H1 (cell line): ENCODE data around the gene KRT77. TPM values are rescaled to one million over a fixed set of nuclear protein-coding genes. Genes with fewer than 3 reads are reported as not detected.

ENCODE experiments used
- CTCF ChIA-PET: fragments of 300-600 bp; sonication (Branson Sonifier 250); formaldehyde crosslinking; loops from one replicate; lab custom pipeline; 2021; ENCODE audit not compliant: partially characterized antibody; lab: Charles Lee
- POLR2A ChIA-PET: fragments of 300-600 bp; sonication (Branson Sonifier 250); formaldehyde crosslinking; loops from one replicate; lab custom pipeline; 2021; ENCODE audit warnings: inconsistent platforms; ENCODE audit not compliant: partially characterized antibody; lab: Charles Lee
- DNase-seq, 2 experiments: peaks; one replicate each; pipeline versions ENCODE4 v3.0.0 to v3.0.0-alpha.2; 2010 to 2022; ENCODE audit warnings: low spot score in 2 of 2, low read depth in 1 of 2, mixed read lengths in 1 of 2
- FAIRE-seq: peaks from 2 replicates; lab custom pipeline; 2011; peaks lifted over from hg19 to GRCh38; lab: Jason Lieb, UNC
- H2AFZ ChIP-seq: 2 replicates; pipeline ENCODE4 v1.8.1; 2012; ENCODE audit warnings: low read length, inconsistent platforms
- H2AK5ac ChIP-seq: 2 replicates; pipeline ENCODE4 v1.6.1; 2013; ENCODE audit warnings: low read depth, low read length
- H2BK120ac ChIP-seq: replicated peaks from 2 replicates; pipeline ENCODE3; 2013; ENCODE audit warnings: low read depth, low read length, inconsistent platforms
- H2BK12ac ChIP-seq: 2 replicates; pipeline ENCODE4 v1.6.1; 2013; ENCODE audit warnings: low read depth, low read length
- H2BK15ac ChIP-seq: 2 replicates; pipeline ENCODE4 v1.6.1; 2013; ENCODE audit warnings: low read length
- H2BK20ac ChIP-seq: 2 replicates; pipeline ENCODE4 v1.6.1; 2013; ENCODE audit warnings: low read length
- H2BK5ac ChIP-seq: 2 replicates; pipeline ENCODE4 v1.6.1; 2013; ENCODE audit warnings: low read depth, low read length
- H3K14ac ChIP-seq: 2 replicates; pipeline ENCODE4 v1.6.1; 2013; ENCODE audit warnings: inconsistent platforms; ENCODE audit not compliant: insufficient read length
- H3K18ac ChIP-seq: 2 replicates; pipeline ENCODE4 v1.6.1; 2013; ENCODE audit warnings: low read length; ENCODE audit errors: extremely low read depth
- H3K23ac ChIP-seq: 2 replicates; pipeline ENCODE4 v1.6.1; 2013; ENCODE audit warnings: inconsistent platforms; ENCODE audit not compliant: insufficient read length
- H3K23me2 ChIP-seq: 2 replicates; pipeline ENCODE4 v1.6.1; 2013; ENCODE audit warnings: low read depth, low read length
- H3K27ac ChIP-seq: 2 replicates; pipeline ENCODE4 v1.6.1; 2011; ENCODE audit warnings: low read depth, low read length, inconsistent platforms
- H3K27me3 ChIP-seq, 4 experiments: replicated peaks in 1 of 4; 1 replicate in 1 of 4; 2 replicates in 3 of 4; pipeline versions ENCODE4 v1.6.1 to v1.8.1; 2011 to 2013; ENCODE audit warnings: low read length in 3 of 4, mild to moderate bottlenecking in 3 of 4, inconsistent platforms in 2 of 4, mixed read lengths in 2 of 4, moderate library complexity in 1 of 4; ENCODE audit not compliant: control insufficient read depth in 3 of 4, insufficient read depth in 3 of 4; ENCODE audit errors: extremely low read depth in 1 of 4
- H3K36me3 ChIP-seq, 4 experiments: 2 replicates each; pipeline versions ENCODE4 v1.6.1 to v1.8.1; 2011 to 2013; ENCODE audit warnings: mild to moderate bottlenecking in 4 of 4, low read length in 3 of 4, moderate library complexity in 2 of 4, control low read depth in 1 of 4, inconsistent platforms in 1 of 4; ENCODE audit not compliant: insufficient read depth in 4 of 4, control insufficient read depth in 2 of 4
- H3K4ac ChIP-seq: replicated peaks from 2 replicates; pipeline ENCODE3; 2013; ENCODE audit warnings: low read length, low read depth, mixed read lengths, inconsistent platforms; ENCODE audit not compliant: insufficient read length
- H3K4me1 ChIP-seq, 4 experiments: replicated peaks in 1 of 4; 1 replicate in 1 of 4; 2 replicates in 3 of 4; pipeline versions ENCODE4 v1.6.1 to v1.8.1; 2011 to 2013; ENCODE audit warnings: low read length in 3 of 4, inconsistent platforms in 2 of 4, mixed read lengths in 1 of 4; ENCODE audit not compliant: insufficient read depth in 4 of 4, control insufficient read depth in 3 of 4
- H3K4me2 ChIP-seq, 2 experiments: 2 replicates each; pipeline versions ENCODE4 v1.6.1 to v1.8.1; 2011 to 2013; ENCODE audit warnings: low read depth in 2 of 2, low read length in 2 of 2, control low read depth in 1 of 2, inconsistent platforms in 1 of 2, mild to moderate bottlenecking in 1 of 2; ENCODE audit not compliant: insufficient read depth in 1 of 2
- H3K4me3 ChIP-seq, 4 experiments: fragments of 200-600, 300-600 bp in 1 of 4; sonication (generic), shearing (Covaris generic), sonication (Bioruptor Twin) in 1 of 4; 2 replicates each; pipeline versions ENCODE4 v1.5.1 to v1.8.1; 2011 to 2016; ENCODE audit warnings: low read length in 4 of 4, low read depth in 3 of 4, control low read depth in 2 of 4, inconsistent platforms in 2 of 4, mild to moderate bottlenecking in 2 of 4, mixed read lengths in 1 of 4, moderate library complexity in 1 of 4; ENCODE audit not compliant: insufficient read depth in 2 of 4; ENCODE audit errors: extremely low read depth in 1 of 4
- H3K56ac ChIP-seq: replicated peaks from 2 replicates; pipeline ENCODE3; 2013; ENCODE audit warnings: low read depth, mild to moderate bottlenecking, mixed read lengths, low read length, inconsistent platforms; ENCODE audit not compliant: insufficient read length
- H3K79me1 ChIP-seq: 2 replicates; pipeline ENCODE4 v1.6.1; 2013; ENCODE audit warnings: low read depth, low read length, control low read depth
- H3K79me2 ChIP-seq, 2 experiments: 2 replicates each; pipeline versions ENCODE4 v1.6.1 to v1.8.1; 2012 to 2013; ENCODE audit warnings: low read length in 2 of 2, mild to moderate bottlenecking in 2 of 2, inconsistent platforms in 1 of 2; ENCODE audit not compliant: insufficient read depth in 2 of 2, control insufficient read depth in 1 of 2
- H3K9ac ChIP-seq, 4 experiments: replicated peaks in 1 of 4; 1 replicate in 1 of 4; 2 replicates in 3 of 4; pipeline versions ENCODE4 v1.6.1 to v1.8.1; 2011 to 2013; ENCODE audit warnings: low read depth in 3 of 4, low read length in 3 of 4, control low read depth in 2 of 4, mild to moderate bottlenecking in 2 of 4, moderate library complexity in 2 of 4, inconsistent platforms in 1 of 4; ENCODE audit errors: extremely low read depth in 1 of 4
- H3K9me3 ChIP-seq, 2 experiments: 2 replicates each; pipeline versions ENCODE4 v1.6.1 to v1.8.1; 2012 to 2013; ENCODE audit warnings: mild to moderate bottlenecking in 2 of 2, moderate library complexity in 2 of 2, control low read depth in 1 of 2, inconsistent platforms in 1 of 2, low read depth in 1 of 2, low read length in 1 of 2, mixed read lengths in 1 of 2; ENCODE audit not compliant: insufficient read depth in 2 of 2
- H4K20me1 ChIP-seq, 2 experiments: replicated peaks in 1 of 2; 2 replicates each; pipeline versions ENCODE3 to v1.8.1; 2011 to 2013; ENCODE audit warnings: inconsistent platforms in 2 of 2, low read length in 2 of 2, mild to moderate bottlenecking in 1 of 2; ENCODE audit not compliant: insufficient read depth in 2 of 2, control insufficient read depth in 1 of 2
- H4K5ac ChIP-seq: 2 replicates; pipeline ENCODE4 v1.6.1; 2013; ENCODE audit warnings: low read length, low read depth, mixed read lengths, inconsistent platforms; ENCODE audit not compliant: insufficient read length
- H4K8ac ChIP-seq: 2 replicates; pipeline ENCODE4 v1.8.0; 2013; ENCODE audit warnings: mild to moderate bottlenecking, moderate library complexity, low read length, inconsistent platforms; ENCODE audit not compliant: insufficient read depth; ENCODE audit errors: extremely low read depth
- H4K91ac ChIP-seq: replicated peaks from 2 replicates; pipeline ENCODE3; 2013; ENCODE audit warnings: low read length, mixed read lengths, inconsistent platforms; ENCODE audit not compliant: insufficient read length
- BCL11A ChIP-seq, 2 experiments: IDR thresholded peaks; one replicate each; pipeline ENCODE4 v1.6.1; 2011; ENCODE audit warnings: low read depth in 2 of 2, low read length in 2 of 2, mild to moderate bottlenecking in 2 of 2
- CEBPB ChIP-seq: IDR thresholded peaks from 2 replicates; pipeline ENCODE4 v1.6.1; 2012; ENCODE audit warnings: low read depth, low read length
- CHD1 ChIP-seq: IDR thresholded peaks from 2 replicates; pipeline ENCODE4 v1.6.1; 2012; ENCODE audit warnings: low read depth, low read length, improper control_type of control experiment
- EZH2 ChIP-seq: fragments of 200-600 bp; sonication (generic); IDR thresholded peaks from 2 replicates; pipeline ENCODE4 v1.7.1; 2012; ENCODE audit warnings: low read depth, mild to moderate bottlenecking, moderate library complexity, low read length, inconsistent platforms; ENCODE audit not compliant: severe bottlenecking
- GTF2F1 ChIP-seq: IDR thresholded peaks from 2 replicates; pipeline ENCODE4 v1.6.1; 2012; ENCODE audit warnings: low read depth, low read length, improper control_type of control experiment, borderline replicate concordance
- KDM5A ChIP-seq: fragments of 200-600 bp; IDR thresholded peaks from 2 replicates; pipeline ENCODE4 v1.7.1; 2012; ENCODE audit warnings: mild to moderate bottlenecking, low read length, inconsistent platforms, mixed read lengths
- MAFK ChIP-seq: IDR thresholded peaks from 2 replicates; pipeline ENCODE4 v1.6.1; 2012; ENCODE audit warnings: low read depth, mild to moderate bottlenecking, improper control_type of control experiment, low read length
- POLR2A ChIP-seq, 2 experiments: IDR thresholded peaks; 1 replicate in 1 of 2; 2 replicates in 1 of 2; pipeline ENCODE4 v1.6.1; 2011; ENCODE audit warnings: low read depth in 2 of 2, low read length in 2 of 2, mild to moderate bottlenecking in 2 of 2; ENCODE audit errors: control extremely low read depth in 1 of 2
- POLR2AphosphoS5 ChIP-seq: IDR thresholded peaks from 2 replicates; pipeline ENCODE4 v1.6.1; 2011; ENCODE audit warnings: low read depth, low read length
- SUZ12 ChIP-seq: fragments of 200-600 bp; sonication (generic); IDR thresholded peaks from 2 replicates; pipeline ENCODE4 v1.6.1; 2012; ENCODE audit warnings: mild to moderate bottlenecking, inconsistent platforms, low read length, moderate library complexity, mixed read lengths
- TBP ChIP-seq: IDR thresholded peaks from 2 replicates; pipeline ENCODE4 v1.6.1; 2011; ENCODE audit warnings: low read depth, low read length, improper control_type of control experiment
- YY1 ChIP-seq: IDR thresholded peaks from 2 replicates; pipeline ENCODE4 v1.6.1; 2011; ENCODE audit warnings: low read depth, mild to moderate bottlenecking, low read length
- WGBS, 2 experiments: shearing (Covaris generic) in 1 of 2; methylation state at CpG; one replicate each; pipeline versions ENCODE4 v1.1.6 to v1.1.7; 2013 to 2015; ENCODE audit warnings: low lambda C conversion rate in 2 of 2, mixed read lengths in 2 of 2, inconsistent platforms in 1 of 2, low coverage in 1 of 2, missing lambda C conversion rate in 1 of 2; ENCODE audit not compliant: insufficient replicate concordance in 2 of 2, insufficient coverage in 1 of 2, insufficient read length in 1 of 2; ENCODE audit errors: extremely low coverage in 1 of 2, missing lambda C conversion rate in 1 of 2; 5-methylcytosine and 5-hydroxymethylcytosine counted together
- polyA plus RNA-seq, 7 experiments: library from polyadenylated mRNA; depleted of rRNA in 3 of 7; stranded (reverse) in 5 of 7; unstranded in 2 of 7; fragments of >200 nt in 5 of 7; fragments of 200-250 nt in 2 of 7; gene quantifications; 1 replicate in 5 of 7; 2 replicates in 1 of 7; 4 replicates in 1 of 7; pipeline versions ENCODE4 v1.2.1 to v1.2.3, GENCODE V29; 2011 to 2013; ENCODE audit warnings: missing spikeins in 2 of 7, mixed read lengths in 2 of 7
- total RNA-seq: library from RNA; stranded (reverse); fragmentation: NEBNext Ultra II Directional; extraction: Animal tissue kit (Norgen Biotek cat#: 25700); gene quantifications from 2 replicates; pipeline ENCODE4 v1.2.1, GENCODE V29; 2021
- TF ChIP-seq, protein P1 (sequence below), 3 experiments: IDR thresholded peaks; 1 replicate in 2 of 3; 2 replicates in 1 of 3; pipeline versions ENCODE4 v1.5.1 to v1.6.1; 2011; ENCODE audit warnings: low read length in 3 of 3, mild to moderate bottlenecking in 3 of 3, inconsistent platforms in 2 of 3, low read depth in 1 of 3, moderate library complexity in 1 of 3; ENCODE audit not compliant: insufficient read depth in 1 of 3; ENCODE audit errors: control extremely low read depth in 1 of 3

KRT77 gene
- total and polyA plus RNA-seq, 2 of the 8 experiments (the other 6 are each of a cell fraction or from before 2014, with no cell fraction given) = 0.02 TPM; not detected in 1

- Histone ChIP-seq H4K8ac (no peak overlapping the region), H3K23me2 (no peaks in the 10 kb centered on the region), H4K91ac (no peak overlapping the region), H3K79me1 (no peaks in the 10 kb centered on the region), H2AK5ac (no peak overlapping the region), H3K27me3 (peaks cover 0 to 3% (median 0%) of the 10 kb centered on the region in 4 experiments; a peak in 1 of 7 replicates), H2BK5ac (no peak overlapping the region), H3K36me3 (no peaks in the 10 kb centered on the region), H3K9me3 (peaks cover 0 to 6% of the 10 kb centered on the region in 2 experiments; a peak in 1 of 4 replicates), H4K20me1 (no peaks in the 10 kb centered on the region), H3K79me2 (no peaks in the 10 kb centered on the region), H3K18ac (no peak overlapping the region), H2BK12ac (no peak overlapping the region), H2BK120ac (no peak overlapping the region), H2BK20ac (no peak overlapping the region), H3K4ac (no peak overlapping the region), H3K4me3 (no peak overlapping the region), H3K56ac (no peak overlapping the region), H3K9ac (no peak overlapping the region), H3K23ac (no peak overlapping the region), H3K27ac (no peak overlapping the region), H3K4me1 (no peaks in the 10 kb centered on the region), H4K5ac (no peak overlapping the region), H2BK15ac (no peak overlapping the region), H3K4me2 (no peak overlapping the region), H2AFZ (no peak overlapping the region), H3K14ac (no peak overlapping the region)
- CTCF ChIA-PET = interaction anchor here (0.8 to 2.2 kb wide), 5 partner anchors 16 to 222 kb away, joined by 3 to 8 read pairs (median 5); no protein-coding TSS in a partner anchor
- DNase-seq (no peak), FAIRE-seq (no peak)
- 87% methylated on average over 6 of the region's 6 CpGs; no CpG with 5 or more reads in 1 of the 2 experiments for WGBS, 2 experiments
- POLR2A ChIA-PET = interaction anchor here (0.7 kb wide), 1 partner anchor 165 kb away, joined by 3 read pairs; no protein-coding TSS in a partner anchor
- TF ChIP-seq SUZ12 = no peak
- no peak for TF ChIP-seq EZH2
- TF ChIP-seq POLR2AphosphoS5 = no peak
- TF ChIP-seq, protein P1, sequence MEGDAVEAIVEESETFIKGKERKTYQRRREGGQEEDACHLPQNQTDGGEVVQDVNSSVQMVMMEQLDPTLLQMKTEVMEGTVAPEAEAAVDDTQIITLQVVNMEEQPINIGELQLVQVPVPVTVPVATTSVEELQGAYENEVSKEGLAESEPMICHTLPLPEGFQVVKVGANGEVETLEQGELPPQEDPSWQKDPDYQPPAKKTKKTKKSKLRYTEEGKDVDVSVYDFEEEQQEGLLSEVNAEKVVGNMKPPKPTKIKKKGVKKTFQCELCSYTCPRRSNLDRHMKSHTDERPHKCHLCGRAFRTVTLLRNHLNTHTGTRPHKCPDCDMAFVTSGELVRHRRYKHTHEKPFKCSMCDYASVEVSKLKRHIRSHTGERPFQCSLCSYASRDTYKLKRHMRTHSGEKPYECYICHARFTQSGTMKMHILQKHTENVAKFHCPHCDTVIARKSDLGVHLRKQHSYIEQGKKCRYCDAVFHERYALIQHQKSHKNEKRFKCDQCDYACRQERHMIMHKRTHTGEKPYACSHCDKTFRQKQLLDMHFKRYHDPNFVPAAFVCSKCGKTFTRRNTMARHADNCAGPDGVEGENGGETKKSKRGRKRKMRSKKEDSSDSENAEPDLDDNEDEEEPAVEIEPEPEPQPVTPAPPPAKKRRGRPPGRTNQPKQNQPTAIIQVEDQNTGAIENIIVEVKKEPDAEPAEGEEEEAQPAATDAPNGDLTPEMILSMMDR (IDR thresholded peaks at IDR 0.05; ENCODE audit: control extremely low read depth in 1 of 3, insufficient read depth in 1 of 3, low read depth in 1 of 3, low read length in 3 of 3) = no peak
- TF ChIP-seq TBP = no peak
- no peak for TF ChIP-seq KDM5A
- TF ChIP-seq CEBPB = no peak
- TF ChIP-seq GTF2F1 = no peak
- TF ChIP-seq CHD1 = no peak
- TF ChIP-seq BCL11A (IDR thresholded peaks at IDR 0.05; ENCODE audit: low read depth in 2 of 2, low read length in 2 of 2) = no peak
- TF ChIP-seq POLR2A (IDR thresholded peaks at IDR 0.05; ENCODE audit: control extremely low read depth in 1 of 2, low read depth in 2 of 2, low read length in 2 of 2) = no peak
- TF ChIP-seq MAFK = no peak
- TF ChIP-seq YY1 = no peak
These were observed 54.3 kb downstream of the KRT77 start for GRCh38 chr12:52649066-52649465.
